Aortic smooth muscle cell (primary cell): Measurements from ENCODE around the gene TBC1D22B. TPM values are rescaled to one million over a fixed set of nuclear protein-coding genes. Genes with fewer than 3 reads are reported as not detected.

ENCODE experiments used
- total RNA-seq: library from RNA; depleted of rRNA; stranded (reverse); fragments of >200 nt; gene quantifications from 2 replicates; pipeline ENCODE4 v1.2.3, GENCODE V29; 2014

Gene TBC1D22B
- total RNA-seq, result 3.3 and 4.0 TPM in 2 replicates

DNA sequence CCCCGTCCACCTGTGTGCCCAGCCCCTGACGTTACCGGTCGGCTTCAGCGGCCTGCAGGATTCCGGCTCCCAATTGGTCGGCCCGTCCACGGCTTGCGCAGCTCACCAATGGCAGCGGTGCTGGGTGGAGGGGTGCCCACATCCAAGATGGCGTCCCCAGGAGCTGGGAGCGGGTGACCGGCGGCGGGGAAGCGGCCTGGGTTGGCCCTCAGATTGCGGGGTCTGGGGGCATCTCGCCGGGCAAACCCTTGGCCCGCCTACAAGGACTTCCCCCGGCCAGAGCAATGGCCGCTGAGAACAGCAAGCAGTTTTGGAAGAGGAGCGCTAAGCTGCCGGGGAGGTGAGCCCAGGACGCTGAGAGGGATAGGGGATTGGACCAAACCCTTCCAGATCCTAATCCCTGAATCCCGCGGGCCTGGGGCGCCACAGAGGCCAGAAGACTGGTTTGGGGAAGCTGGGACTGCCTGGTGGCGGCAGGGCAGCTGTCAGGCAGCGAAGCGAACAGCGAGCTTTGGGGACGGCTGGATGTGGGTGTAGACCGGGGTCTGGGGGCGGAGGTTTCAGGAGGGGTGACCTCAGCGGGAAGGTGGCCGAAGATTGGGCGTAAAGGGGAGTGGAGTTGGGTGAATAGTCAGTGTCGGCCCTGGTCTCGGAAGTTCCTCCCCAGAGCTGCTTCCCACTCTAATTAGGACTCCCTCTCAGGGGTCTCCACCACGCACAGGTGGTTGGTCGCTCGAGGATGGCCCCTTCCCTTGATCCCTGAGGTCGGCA lies at the start of gene TBC1D22B, which contains the start of gene TMEM217:
Gene TBC1D22B, plus strand, starts transcription at position 139 of the 771 bp plus-strand sequence. Its CDS starts 146 bp downstream, at position 285.
Gene TMEM217, minus strand, starts transcription at position 511 of the 771 bp plus-strand sequence. CDS start 39,114 bp downstream, outside the sequence.

GRCh38 chr6:37353761-37354525 lies 96.4 kb downstream of the TBC1D22B start, which contains the start of gene RNF8:
TSS of gene RNF8 (plus strand) at chr6:37353983. CDS start at chr6:37354165, 182 bp downstream.

Other genes with a start within 250 kb of the TBC1D22B start
- gene PIM1, start 87.6 kb upstream of the TBC1D22B start, total RNA-seq, result 3.7 and 6.0 TPM in 2 replicates
- 1.3 and 1.8 TPM in 2 replicates for gene TMEM217, start 372 bp downstream of the TBC1D22B start, total RNA-seq
- gene RNF8, start 96.2 kb downstream of the TBC1D22B start, total RNA-seq, result 18.2 and 24.7 TPM in 2 replicates
- gene CMTR1, start 175.4 kb downstream of the TBC1D22B start, total RNA-seq, result 34.0 and 35.7 TPM in 2 replicates
- gene CCDC167, start 242.1 kb downstream of the TBC1D22B start, total RNA-seq, result 22.1 and 23.8 TPM in 2 replicates